Fibroblast of peridontal ligament (primary cell): ENCODE data around the gene ITPR2.
"Not testable (repeated sequence)": the region's sequence is repeated elsewhere in the genome, so short reads cannot be mapped to it uniquely, and the experiment has no call there.

Source experiments
- DNase-seq: peaks from one replicate; pipeline ENCODE4 v3.0.0-alpha.2; 2010; ENCODE audit errors: extremely low read depth

The ITPR2 gene

DNA sequence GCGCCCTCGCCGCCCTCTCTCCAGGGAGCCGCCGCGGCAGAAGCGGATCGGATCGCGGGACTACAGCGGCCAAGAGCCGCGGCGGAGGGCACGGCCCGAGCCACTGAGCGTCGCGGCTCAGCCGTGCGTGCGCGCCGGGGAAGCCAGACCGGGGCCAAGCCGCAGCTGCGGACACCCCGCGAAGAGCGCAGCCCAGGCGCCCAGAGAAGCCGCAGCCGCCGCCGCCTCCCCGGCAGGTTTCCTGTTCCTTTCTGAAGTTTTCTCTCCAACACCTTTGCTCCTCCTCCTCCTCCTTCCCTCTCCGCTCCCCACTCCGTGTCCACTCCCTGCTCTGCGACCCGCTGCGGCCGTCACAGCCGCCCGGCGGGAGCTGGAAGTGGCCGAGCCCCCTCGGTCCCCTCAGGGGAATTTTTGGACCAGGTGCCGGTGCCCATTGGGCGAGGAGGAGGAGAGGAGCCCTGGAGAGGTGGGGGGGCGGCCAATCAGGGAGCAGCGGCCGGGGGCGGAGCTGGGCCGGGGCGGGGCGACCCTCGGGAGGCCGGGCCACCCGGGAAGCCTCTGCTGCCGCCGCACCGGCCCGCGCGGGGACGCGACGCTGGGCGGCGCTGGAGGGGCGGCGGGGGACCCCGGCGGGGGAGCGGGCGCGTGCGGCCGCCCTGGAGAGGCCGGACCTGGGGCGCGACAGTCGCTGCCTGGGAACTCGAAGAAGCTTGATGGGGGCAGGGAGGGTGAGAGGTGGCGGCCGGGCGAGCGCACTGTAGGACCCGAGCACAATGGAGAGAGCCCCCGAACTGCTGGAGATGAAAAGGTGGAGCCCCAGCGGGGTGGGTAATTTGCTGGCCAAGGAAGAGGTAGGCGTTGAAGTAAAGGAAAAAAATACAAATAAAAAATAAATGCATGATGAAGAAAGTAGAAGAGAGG, at the start of gene ITPR2:
Gene ITPR2, minus strand, starts transcription at position 373 of the 921 bp plus-strand sequence. CDS start 413 bp downstream, outside the sequence.
- peak; percentile 71 for DNase-seq

DNA sequence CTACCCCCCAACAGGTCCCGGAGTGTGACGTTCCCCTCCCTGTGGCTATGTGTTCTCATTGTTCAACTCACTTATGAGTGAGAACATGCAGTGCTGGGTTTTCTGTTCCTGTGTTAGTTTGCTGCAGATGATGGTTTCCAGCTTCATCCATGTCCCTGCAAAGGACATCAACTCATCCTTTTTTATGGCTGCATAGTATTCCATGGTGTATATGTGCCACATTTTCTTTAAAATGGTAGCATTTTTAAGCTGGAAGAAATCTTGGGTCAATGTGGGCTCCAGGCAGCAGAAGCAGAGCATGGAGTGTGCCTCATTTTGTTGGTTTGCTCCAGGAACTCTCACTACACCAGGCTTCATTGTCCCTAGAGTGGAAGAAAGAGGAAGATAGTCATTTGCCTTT, 47.6 kb upstream of the ITPR2 start:
- no peak for DNase-seq

- DNase-seq: peak; percentile 4
These were observed 45.7 kb upstream of the ITPR2 start for GRCh38 chr12:26878661-26879119.

GRCh38 chr12:26874501-26875296, 41.7 kb upstream of the ITPR2 start:
- no peak for DNase-seq

GRCh38 chr12:26872625-26873024, 39.6 kb upstream of the ITPR2 start:
- DNase-seq: no peak

GRCh38 chr12:26871985-26872384, 39.0 kb upstream of the ITPR2 start:
- no peak for DNase-seq

DNA sequence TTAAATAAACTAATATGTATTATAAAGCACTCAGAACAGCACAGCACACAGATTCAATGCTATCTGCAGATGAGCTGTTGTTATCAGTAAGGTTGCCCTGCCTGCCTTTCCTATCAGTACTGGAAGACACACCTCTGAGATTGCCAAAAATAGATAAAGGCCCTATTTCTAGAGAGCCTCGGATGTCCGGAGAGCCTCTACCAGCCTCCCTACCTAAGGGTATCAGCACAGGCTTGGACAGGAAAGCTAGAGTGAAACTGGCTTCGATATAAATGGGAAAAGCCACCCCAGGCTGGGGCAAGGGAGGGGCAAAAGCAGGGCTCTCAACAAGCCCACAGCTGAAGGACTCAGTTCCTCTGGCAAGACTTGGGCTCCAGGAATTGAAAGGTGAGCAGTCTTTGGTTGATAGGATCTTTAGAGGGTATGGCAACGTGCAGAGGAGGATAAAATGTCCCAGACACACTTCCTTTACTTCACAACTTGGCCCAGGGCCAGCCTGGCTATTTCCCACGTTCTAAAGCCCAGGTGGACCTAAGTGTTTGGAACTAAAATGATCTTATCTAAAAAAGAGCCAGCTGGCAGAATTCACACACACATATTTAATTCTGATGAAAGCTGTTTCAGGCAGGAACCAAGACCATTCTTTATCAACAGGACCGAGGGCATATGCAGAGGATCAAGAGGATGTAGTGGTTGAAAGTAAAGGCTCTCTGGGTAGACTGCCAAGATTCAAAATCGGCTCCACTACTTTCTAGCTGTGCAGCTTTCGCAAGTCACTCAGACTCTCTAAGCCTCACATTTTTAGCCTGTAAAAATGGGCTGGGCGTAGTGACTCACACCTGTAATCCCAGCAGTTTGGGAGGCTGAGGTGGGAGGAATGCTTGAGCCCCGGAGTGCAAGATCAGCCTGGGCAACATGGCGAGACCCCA, 37.8 kb upstream of the ITPR2 start:
- DNase-seq: peak; percentile 13

- no peak for DNase-seq
These were observed 37.0 kb upstream of the ITPR2 start for GRCh38 chr12:26869908-26870459.

DNA sequence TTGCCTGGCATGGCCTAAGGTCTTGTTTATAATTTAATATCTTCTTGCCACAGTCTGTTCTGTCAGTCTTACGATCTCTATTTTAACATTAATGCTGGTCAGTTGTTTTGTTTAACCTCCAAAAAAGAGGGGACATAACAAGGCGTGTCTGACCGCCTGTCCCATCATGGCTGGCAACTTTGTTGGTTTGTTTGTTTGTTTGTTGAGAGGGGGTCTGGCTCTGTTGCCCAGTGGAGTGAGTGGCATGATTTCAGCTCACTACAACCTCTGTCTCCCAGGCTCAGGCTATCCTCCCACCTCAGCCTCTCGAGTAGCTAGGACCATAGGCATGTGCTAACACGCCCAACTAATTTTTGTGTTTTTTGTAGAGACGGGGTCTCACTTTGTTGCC, 36.1 kb upstream of the ITPR2 start:
- DNase-seq: no peak

- DNase-seq: no peak
These were observed 35.6 kb upstream of the ITPR2 start for GRCh38 chr12:26868447-26869103.

GRCh38 chr12:26867080-26867479, 34.1 kb upstream of the ITPR2 start:
- DNase-seq: no peak

GRCh38 chr12:26863515-26863914, 30.5 kb upstream of the ITPR2 start:
- DNase-seq: no peak

DNA sequence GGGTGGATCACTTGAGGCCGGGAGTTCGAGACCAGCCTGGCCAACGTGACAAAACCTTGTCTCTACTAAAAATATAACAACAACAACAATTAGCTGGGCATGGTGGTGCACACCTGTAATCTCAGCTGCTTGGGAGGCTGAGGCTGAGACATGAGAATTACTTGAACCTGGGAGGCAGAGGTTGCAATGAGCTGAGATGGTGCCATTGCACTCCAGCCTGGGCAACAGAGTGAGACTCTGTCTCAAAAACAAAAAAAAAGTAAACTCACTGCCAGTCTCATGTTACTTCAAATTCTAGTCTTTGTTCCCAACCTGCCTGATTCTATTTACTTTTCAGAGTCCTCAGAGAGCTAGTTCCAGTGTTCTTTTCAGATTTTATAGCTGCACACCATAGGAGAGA, 29.8 kb upstream of the ITPR2 start:
- not testable (repeated sequence) for DNase-seq

- no peak for DNase-seq
These were observed 28.7 kb upstream of the ITPR2 start for GRCh38 chr12:26861690-26862089.

DNA sequence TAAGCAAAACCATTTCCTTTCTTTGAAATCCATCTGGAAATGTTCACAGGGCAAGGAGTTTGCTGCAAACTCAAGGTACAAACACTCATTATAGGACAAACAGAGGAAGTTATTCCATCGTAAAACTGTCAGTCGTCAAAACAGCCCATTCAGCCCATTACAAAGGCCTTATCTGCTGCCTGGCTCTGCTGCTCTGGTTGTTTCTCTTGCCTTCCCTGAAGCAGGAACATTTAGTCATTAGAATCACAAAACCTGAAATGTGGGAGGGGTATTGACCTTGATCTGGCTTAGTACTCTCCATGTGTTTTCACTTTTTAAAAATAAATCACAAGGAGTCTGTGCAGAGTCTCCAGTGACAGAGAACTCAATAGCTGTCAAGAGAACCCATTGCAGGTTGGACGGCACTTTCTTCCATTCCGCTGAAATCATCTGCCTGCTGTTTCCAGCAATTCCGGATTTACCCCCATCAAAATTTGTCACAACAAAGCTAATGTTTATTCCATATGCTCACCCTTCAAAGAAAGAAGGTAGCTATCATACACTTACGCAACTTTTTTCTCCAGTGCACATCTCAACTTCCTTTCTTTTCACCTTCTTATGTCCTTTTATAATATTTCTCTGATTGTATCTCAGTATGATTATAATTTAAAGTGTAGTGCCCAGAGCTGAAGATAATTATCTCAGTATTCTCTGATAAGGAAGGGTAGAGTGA, 24.6 kb upstream of the ITPR2 start:
- no peak for DNase-seq

DNA sequence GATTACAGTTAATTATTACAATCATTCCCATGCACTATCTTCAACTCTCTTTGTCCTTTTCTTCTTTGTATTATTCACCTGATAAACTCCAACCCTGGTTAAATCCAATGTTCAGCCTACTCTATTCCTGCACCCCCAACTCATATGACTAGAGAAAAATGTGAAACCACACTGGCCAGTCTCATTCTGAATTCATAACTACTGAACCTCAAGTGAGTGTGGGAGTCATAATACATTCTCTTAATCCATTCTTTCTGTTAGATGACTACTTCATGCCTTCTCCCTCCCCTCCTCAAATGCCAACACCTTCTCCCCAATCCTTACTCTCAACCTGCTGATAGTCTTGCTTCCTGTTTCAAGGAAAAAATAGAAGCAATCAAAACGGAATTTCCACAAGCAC, 22.3 kb upstream of the ITPR2 start:
- DNase-seq: no peak

DNA sequence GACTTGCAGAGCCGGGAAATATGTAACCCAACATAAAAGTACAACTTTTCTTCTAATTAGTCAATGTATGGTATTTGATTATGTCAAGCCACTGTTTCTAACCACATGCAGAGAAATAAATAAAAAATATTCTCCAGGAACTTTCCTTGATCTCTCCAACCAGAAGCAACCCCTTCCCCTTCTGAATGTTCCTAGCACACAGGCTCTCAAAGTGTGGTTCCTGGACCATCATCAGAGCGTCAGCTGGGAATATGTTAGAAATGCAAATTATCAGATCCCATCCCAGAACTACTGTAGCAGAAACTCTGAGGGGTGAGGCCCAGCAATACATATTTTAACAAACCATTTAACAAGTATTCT, 21.0 kb upstream of the ITPR2 start:
- DNase-seq: no peak

DNA sequence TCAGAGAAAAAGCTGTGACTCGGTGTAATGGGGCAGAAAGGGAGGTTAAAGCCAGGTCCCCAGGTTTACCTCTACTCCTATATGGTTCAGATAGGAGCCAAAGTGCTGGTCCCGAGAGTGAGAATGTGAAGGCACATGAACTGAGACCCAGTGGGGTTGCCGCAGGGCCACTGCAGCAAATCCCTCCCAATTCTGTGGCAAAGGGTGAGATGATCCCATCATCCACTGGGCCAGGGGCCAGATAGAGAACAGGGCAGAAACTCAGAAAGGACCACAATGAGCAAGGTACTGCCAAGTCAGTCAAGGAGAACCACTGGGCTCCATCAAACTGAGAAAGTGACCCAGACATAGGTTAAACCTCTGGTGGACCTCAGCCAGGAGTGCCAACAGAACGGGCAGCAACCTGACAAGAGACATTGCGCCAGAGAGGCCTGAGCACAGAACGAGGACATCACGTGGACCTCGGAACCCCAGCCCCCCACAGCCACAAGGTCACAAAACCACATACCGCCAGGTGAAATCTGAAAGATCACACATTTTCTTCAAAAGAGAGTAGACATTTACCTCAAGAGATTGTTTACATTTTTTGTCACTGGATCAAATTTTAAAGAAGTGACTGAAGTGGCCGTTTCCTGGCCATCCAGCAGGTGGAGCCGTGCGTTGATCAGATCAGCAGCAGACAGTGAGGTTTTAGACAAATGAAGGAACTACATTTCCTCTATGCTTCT, 20.5 kb upstream of the ITPR2 start:
- peak; percentile 67 for DNase-seq

GRCh38 chr12:26851031-26851809, 18.2 kb upstream of the ITPR2 start:
- DNase-seq: no peak
